DND-41 (cell line): ENCODE data around the gene MAP2K3.

Source experiments
- CTCF ChIP-seq: IDR thresholded peaks from 2 replicates; pipeline ENCODE4 v1.5.1; 2012; ENCODE audit warnings: borderline replicate concordance, low read length, moderate library complexity, mild to moderate bottlenecking; ENCODE audit not compliant: poor library complexity, severe bottlenecking; ENCODE audit errors: extremely low read depth
- EZH2 ChIP-seq: IDR thresholded peaks from 3 replicates; pipeline ENCODE4 v1.6.1; 2012; ENCODE audit warnings: borderline replicate concordance, low read depth, mild to moderate bottlenecking, moderate library complexity, low read length, inconsistent platforms; ENCODE audit not compliant: severe bottlenecking

- TF ChIP-seq CTCF: no peak
- TF ChIP-seq EZH2: no peak
These were observed 10.0 kb downstream of the MAP2K3 start for GRCh38 chr17:21294321-21295035.
